ENCODE measurements around the gene SIL1. TPM values are rescaled to one million over a fixed set of nuclear protein-coding genes. Genes with fewer than 3 reads are reported as not detected.

SIL1 gene
- total and polyA plus RNA-seq, 2 of the 8 experiments (the other 6 are each of a cell fraction or from before 2014, with no cell fraction given), result 8.3 to 12.8 TPM

DNA sequence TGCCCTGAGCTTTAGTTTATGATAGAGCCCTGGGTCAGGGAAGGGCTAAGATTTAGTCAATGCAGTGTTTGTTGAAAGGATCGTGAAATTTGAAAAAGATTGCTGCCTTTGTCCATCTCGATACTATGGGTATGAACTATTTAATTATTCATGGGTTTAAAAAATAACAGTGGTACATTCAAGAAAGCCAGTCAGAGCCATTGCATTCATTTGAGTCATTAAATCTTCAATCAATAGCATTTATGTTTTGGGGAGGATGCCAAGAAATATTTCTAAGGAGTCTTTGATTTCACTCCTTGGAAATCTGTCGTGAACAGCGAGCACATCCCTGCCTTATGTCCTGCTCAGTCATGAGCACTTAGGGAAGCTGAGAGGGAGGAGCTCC is 268.6 kb downstream of the SIL1 start (continued):
- TF ChIP-seq, protein P1, sequence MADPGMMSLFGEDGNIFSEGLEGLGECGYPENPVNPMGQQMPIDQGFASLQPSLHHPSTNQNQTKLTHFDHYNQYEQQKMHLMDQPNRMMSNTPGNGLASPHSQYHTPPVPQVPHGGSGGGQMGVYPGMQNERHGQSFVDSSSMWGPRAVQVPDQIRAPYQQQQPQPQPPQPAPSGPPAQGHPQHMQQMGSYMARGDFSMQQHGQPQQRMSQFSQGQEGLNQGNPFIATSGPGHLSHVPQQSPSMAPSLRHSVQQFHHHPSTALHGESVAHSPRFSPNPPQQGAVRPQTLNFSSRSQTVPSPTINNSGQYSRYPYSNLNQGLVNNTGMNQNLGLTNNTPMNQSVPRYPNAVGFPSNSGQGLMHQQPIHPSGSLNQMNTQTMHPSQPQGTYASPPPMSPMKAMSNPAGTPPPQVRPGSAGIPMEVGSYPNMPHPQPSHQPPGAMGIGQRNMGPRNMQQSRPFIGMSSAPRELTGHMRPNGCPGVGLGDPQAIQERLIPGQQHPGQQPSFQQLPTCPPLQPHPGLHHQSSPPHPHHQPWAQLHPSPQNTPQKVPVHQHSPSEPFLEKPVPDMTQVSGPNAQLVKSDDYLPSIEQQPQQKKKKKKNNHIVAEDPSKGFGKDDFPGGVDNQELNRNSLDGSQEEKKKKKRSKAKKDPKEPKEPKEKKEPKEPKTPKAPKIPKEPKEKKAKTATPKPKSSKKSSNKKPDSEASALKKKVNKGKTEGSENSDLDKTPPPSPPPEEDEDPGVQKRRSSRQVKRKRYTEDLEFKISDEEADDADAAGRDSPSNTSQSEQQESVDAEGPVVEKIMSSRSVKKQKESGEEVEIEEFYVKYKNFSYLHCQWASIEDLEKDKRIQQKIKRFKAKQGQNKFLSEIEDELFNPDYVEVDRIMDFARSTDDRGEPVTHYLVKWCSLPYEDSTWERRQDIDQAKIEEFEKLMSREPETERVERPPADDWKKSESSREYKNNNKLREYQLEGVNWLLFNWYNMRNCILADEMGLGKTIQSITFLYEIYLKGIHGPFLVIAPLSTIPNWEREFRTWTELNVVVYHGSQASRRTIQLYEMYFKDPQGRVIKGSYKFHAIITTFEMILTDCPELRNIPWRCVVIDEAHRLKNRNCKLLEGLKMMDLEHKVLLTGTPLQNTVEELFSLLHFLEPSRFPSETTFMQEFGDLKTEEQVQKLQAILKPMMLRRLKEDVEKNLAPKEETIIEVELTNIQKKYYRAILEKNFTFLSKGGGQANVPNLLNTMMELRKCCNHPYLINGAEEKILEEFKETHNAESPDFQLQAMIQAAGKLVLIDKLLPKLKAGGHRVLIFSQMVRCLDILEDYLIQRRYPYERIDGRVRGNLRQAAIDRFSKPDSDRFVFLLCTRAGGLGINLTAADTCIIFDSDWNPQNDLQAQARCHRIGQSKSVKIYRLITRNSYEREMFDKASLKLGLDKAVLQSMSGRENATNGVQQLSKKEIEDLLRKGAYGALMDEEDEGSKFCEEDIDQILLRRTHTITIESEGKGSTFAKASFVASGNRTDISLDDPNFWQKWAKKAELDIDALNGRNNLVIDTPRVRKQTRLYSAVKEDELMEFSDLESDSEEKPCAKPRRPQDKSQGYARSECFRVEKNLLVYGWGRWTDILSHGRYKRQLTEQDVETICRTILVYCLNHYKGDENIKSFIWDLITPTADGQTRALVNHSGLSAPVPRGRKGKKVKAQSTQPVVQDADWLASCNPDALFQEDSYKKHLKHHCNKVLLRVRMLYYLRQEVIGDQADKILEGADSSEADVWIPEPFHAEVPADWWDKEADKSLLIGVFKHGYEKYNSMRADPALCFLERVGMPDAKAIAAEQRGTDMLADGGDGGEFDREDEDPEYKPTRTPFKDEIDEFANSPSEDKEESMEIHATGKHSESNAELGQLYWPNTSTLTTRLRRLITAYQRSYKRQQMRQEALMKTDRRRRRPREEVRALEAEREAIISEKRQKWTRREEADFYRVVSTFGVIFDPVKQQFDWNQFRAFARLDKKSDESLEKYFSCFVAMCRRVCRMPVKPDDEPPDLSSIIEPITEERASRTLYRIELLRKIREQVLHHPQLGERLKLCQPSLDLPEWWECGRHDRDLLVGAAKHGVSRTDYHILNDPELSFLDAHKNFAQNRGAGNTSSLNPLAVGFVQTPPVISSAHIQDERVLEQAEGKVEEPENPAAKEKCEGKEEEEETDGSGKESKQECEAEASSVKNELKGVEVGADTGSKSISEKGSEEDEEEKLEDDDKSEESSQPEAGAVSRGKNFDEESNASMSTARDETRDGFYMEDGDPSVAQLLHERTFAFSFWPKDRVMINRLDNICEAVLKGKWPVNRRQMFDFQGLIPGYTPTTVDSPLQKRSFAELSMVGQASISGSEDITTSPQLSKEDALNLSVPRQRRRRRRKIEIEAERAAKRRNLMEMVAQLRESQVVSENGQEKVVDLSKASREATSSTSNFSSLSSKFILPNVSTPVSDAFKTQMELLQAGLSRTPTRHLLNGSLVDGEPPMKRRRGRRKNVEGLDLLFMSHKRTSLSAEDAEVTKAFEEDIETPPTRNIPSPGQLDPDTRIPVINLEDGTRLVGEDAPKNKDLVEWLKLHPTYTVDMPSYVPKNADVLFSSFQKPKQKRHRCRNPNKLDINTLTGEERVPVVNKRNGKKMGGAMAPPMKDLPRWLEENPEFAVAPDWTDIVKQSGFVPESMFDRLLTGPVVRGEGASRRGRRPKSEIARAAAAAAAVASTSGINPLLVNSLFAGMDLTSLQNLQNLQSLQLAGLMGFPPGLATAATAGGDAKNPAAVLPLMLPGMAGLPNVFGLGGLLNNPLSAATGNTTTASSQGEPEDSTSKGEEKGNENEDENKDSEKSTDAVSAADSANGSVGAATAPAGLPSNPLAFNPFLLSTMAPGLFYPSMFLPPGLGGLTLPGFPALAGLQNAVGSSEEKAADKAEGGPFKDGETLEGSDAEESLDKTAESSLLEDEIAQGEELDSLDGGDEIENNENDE (IDR thresholded peaks at IDR 0.05; ENCODE audit: insufficient replicate concordance, low read length), result no peak
- TF ChIP-seq HDAC2 (IDR thresholded peaks at IDR 0.05; ENCODE audit: borderline replicate concordance in 1 of 2, low read depth in 2 of 2, low read length in 2 of 2) (no peak), RFX5 (IDR thresholded peaks at IDR 0.05; ENCODE audit: borderline replicate concordance, low read depth, low read length) (no peak), RAD21 (IDR thresholded peaks at IDR 0.05 in 1 of 2, conservative IDR thresholded peaks at IDR 0.05 in 1 of 2; ENCODE audit: low read depth in 2 of 2, low read length in 2 of 2) (no peak), CEBPB (IDR thresholded peaks at IDR 0.05; ENCODE audit: low read depth, low read length) (no peak), GABPA (IDR thresholded peaks at IDR 0.05; ENCODE audit: borderline replicate concordance, insufficient read depth, low read length) (no peak), SIX5 (IDR thresholded peaks at IDR 0.05; ENCODE audit: low read depth, low read length) (no peak), POLR2A (IDR thresholded peaks at IDR 0.05; ENCODE audit: control extremely low read depth in 1 of 2, low read depth in 2 of 2, low read length in 2 of 2) (no peak), RBBP5 (IDR thresholded peaks at IDR 0.05; ENCODE audit: borderline replicate concordance, low read depth, low read length) (no peak)
